GM12874 (cell line): Measurements from ENCODE around the gene MYL9.

ENCODE experiments used
- CTCF ChIP-seq: IDR thresholded peaks from 2 replicates; pipeline ENCODE4 v1.5.1; 2011; ENCODE audit warnings: low read depth, mild to moderate bottlenecking, control low read depth, low read length, moderate library complexity; ENCODE audit not compliant: insufficient read depth

MYL9 gene

GRCh38 chr20:36565520-36565919 lies 24.2 kb downstream of the MYL9 start:
- TF ChIP-seq CTCF, result no peak

GRCh38 chr20:36569847-36570429 lies 28.6 kb downstream of the MYL9 start:
- no peak for TF ChIP-seq CTCF

- no peak for TF ChIP-seq CTCF
Observed at GRCh38 chr20:36571564-36572504, 30.5 kb downstream of the MYL9 start.

- no peak for TF ChIP-seq CTCF
Observed at GRCh38 chr20:36572701-36573102, 31.4 kb downstream of the MYL9 start.

- TF ChIP-seq CTCF, result no peak
Observed at GRCh38 chr20:36573103-36573797, 31.9 kb downstream of the MYL9 start, which contains the start of gene TGIF2. Gene TGIF2 (plus strand): TSS chr20:36573597. CDS start chr20:36578775, 5,178 bp downstream.

GRCh38 chr20:36573798-36574365 lies 32.6 kb downstream of the MYL9 start:
- TF ChIP-seq CTCF, result no peak
